ENCODE measurements around the gene PEX11G.

PEX11G gene

GRCh38 chr19:7445104-7445503 is 43.7 kb downstream of the PEX11G start:
- TF ChIP-seq POLR2AphosphoS5 (IDR thresholded peaks at IDR 0.05; ENCODE audit: low read depth) = no peak
- TF ChIP-seq CTCF (IDR thresholded peaks at IDR 0.05; ENCODE audit: insufficient read depth, low read length) = no peak
- no peak for TF ChIP-seq GABPA (IDR thresholded peaks at IDR 0.05; ENCODE audit: low read depth)
- no peak for TF ChIP-seq SPI1 (IDR thresholded peaks at IDR 0.05; ENCODE audit: borderline replicate concordance, low read depth)
- no peak for TF ChIP-seq REST (IDR thresholded peaks at IDR 0.05; ENCODE audit: insufficient replicate concordance, low read depth)
- H3K4me3 ChIP-seq (replicated peaks; ENCODE audit: insufficient read depth, low read length) = no peak overlapping the region
- DNase-seq (ENCODE audit: low read depth in 1 of 2, low spot score in 1 of 2) = no peak
- no peak overlapping the region for H3K27ac ChIP-seq (replicated peaks)
- no peaks in the 10 kb centered on the region for H3K27me3 ChIP-seq (ENCODE audit: insufficient read depth, poor library complexity, severe bottlenecking)

- H3K27me3 ChIP-seq (ENCODE audit: insufficient read depth, poor library complexity, severe bottlenecking) = no peaks in the 10 kb centered on the region
- no peak overlapping the region for H3K27ac ChIP-seq (replicated peaks)
- TF ChIP-seq REST (IDR thresholded peaks at IDR 0.05; ENCODE audit: insufficient replicate concordance, low read depth) = no peak
- no peak for TF ChIP-seq GABPA (IDR thresholded peaks at IDR 0.05; ENCODE audit: low read depth)
- TF ChIP-seq SPI1 (IDR thresholded peaks at IDR 0.05; ENCODE audit: borderline replicate concordance, low read depth) = no peak
- TF ChIP-seq CTCF (IDR thresholded peaks at IDR 0.05; ENCODE audit: insufficient read depth, low read length) = no peak
- TF ChIP-seq POLR2AphosphoS5 (IDR thresholded peaks at IDR 0.05; ENCODE audit: low read depth) = no peak; the same call in 1 of the 2 replicates
- H3K4me3 ChIP-seq (replicated peaks; ENCODE audit: insufficient read depth, low read length) = no peak overlapping the region
- no peak for DNase-seq (ENCODE audit: low read depth in 1 of 2, low spot score in 1 of 2)
These were observed 44.8 kb downstream of the PEX11G start for GRCh38 chr19:7444042-7444441.

- H3K27ac ChIP-seq (replicated peaks) = no peak overlapping the region
- H3K4me3 ChIP-seq (replicated peaks; ENCODE audit: insufficient read depth, low read length) = no peak overlapping the region
- no peak for DNase-seq (ENCODE audit: low read depth in 1 of 2, low spot score in 1 of 2)
- H3K27me3 ChIP-seq (ENCODE audit: insufficient read depth, poor library complexity, severe bottlenecking) = no peaks in the 10 kb centered on the region
- TF ChIP-seq SPI1 (IDR thresholded peaks at IDR 0.05; ENCODE audit: borderline replicate concordance, low read depth) (no peak), POLR2AphosphoS5 (IDR thresholded peaks at IDR 0.05; ENCODE audit: low read depth) (no peak)
These were observed 46.4 kb downstream of the PEX11G start for GRCh38 chr19:7442423-7442822.

GRCh38 chr19:7441468-7442146 is 47.2 kb downstream of the PEX11G start:
- TF ChIP-seq REST (IDR thresholded peaks at IDR 0.05; ENCODE audit: insufficient replicate concordance, low read depth) (no peak), CTCF (IDR thresholded peaks at IDR 0.05; ENCODE audit: insufficient read depth, low read length) (no peak)
- DNase-seq (ENCODE audit: low read depth in 1 of 2, low spot score in 1 of 2) = no peak

More at GRCh38 chr19:7441468-7442146, 47.2 kb downstream of the PEX11G start:
- no peak overlapping the region for H3K4me3 ChIP-seq (replicated peaks; ENCODE audit: insufficient read depth, low read length)
- H3K27ac ChIP-seq (replicated peaks) = no peak overlapping the region
- no peaks in the 10 kb centered on the region for H3K27me3 ChIP-seq (ENCODE audit: insufficient read depth, poor library complexity, severe bottlenecking)
